ENCODE measurements around the gene PLXNA1.

The PLXNA1 gene

DNA sequence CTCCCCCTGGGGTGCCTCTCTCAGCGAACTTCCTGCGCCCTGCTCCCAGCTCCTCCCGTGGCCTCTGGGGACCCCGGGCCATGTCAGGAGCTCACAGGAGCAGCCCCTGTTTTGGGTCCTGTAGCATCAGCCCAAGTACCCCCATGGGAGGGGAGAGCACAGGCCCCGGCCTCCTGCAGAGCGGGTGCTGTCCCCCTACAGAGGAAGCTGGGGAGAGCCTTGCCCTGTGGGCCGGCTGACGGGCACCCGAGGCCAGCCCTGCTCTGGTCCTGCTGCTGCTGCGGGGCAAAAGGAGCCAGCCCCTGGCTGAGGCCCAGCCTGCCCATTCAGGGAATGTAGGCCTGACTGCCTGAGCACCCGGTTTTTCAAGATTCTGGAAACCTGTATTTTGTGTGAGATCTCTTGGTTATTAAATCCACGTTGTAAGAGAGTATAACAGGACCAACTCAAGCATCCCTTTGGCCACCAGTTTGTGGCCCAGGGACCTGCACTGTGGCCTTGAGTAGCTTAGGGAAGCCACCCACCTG lies 12.4 kb downstream of the PLXNA1 start:
- Mint-ChIP-seq H3K27me3 (no peaks in the 10 kb centered on the region), H3K27ac (no peak overlapping the region), H3K9me3 (no peaks in the 10 kb centered on the region), H3K4me3 (no peak overlapping the region), H3K36me3 (ENCODE audit: low read depth) (peaks cover 16% of the 10 kb centered on the region), H3K4me1 (ENCODE audit: low read depth) (no peaks in the 10 kb centered on the region)
- no peak for DNase-seq

DNA sequence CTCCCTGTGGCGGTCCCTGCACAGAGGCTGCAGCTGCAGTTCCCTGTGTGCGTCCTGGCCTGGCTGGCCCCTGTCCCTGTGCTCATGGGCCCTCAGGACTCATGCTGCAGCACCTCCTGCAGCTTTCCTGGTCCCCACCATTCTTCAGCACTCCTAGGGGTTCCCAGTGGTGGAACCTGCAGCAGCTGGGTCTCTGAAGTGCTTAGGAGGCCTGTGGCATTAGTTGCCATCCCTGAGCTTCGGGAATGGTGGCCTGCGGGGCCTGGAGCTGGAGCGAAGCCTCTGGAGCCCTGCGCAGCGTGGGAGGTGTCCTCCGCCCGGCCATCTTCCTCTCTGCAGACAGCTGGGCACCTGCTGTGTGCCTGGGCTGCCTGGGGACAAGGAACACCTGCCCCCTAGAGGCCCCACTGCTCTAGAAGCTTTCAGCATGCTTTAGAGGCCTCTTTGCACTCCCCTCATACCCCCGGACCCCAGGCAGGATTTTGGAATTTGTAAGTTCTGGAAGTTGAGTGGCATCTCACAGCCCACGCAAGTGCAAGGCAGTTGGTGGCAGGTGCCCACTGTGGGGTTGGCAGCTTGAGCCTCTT lies 13.1 kb downstream of the PLXNA1 start:
- H3K9me3 Mint-ChIP-seq, result no peaks in the 10 kb centered on the region
- H3K36me3 Mint-ChIP-seq (ENCODE audit: low read depth), result peaks cover 11% of the 10 kb centered on the region
- H3K4me3 Mint-ChIP-seq, result no peak overlapping the region
- no peaks in the 10 kb centered on the region for H3K27me3 Mint-ChIP-seq
- no peaks in the 10 kb centered on the region for H3K4me1 Mint-ChIP-seq (ENCODE audit: low read depth)
- no peak overlapping the region for H3K27ac Mint-ChIP-seq
- DNase-seq, result no peak

DNA sequence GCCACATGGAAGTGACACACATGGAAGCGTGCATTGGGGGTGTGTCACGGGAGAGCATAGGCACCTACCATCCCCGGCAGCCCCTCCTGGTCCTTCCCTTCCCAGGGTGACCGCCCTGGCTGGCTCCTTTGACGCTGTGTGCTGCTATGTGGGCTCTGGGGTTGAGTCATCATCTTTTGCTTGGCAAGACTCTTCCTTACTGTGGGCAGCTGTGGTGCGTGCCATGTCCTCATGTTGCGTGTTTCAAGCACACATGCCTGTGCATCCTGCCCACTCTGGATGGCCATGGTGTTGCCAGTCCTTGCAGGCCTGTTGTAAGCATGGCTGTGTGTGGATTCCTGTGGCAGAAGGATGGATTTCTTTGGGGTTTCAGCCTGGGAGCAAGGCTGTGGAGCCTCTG lies 14.0 kb downstream of the PLXNA1 start:
- no peak overlapping the region for H3K27ac Mint-ChIP-seq
- no peaks in the 10 kb centered on the region for H3K27me3 Mint-ChIP-seq
- DNase-seq, result no peak
- peaks cover 9% of the 10 kb centered on the region for H3K36me3 Mint-ChIP-seq (ENCODE audit: low read depth)
- no peaks in the 10 kb centered on the region for H3K9me3 Mint-ChIP-seq
- no peaks in the 10 kb centered on the region for H3K4me1 Mint-ChIP-seq (ENCODE audit: low read depth)
- no peak overlapping the region for H3K4me3 Mint-ChIP-seq

DNA sequence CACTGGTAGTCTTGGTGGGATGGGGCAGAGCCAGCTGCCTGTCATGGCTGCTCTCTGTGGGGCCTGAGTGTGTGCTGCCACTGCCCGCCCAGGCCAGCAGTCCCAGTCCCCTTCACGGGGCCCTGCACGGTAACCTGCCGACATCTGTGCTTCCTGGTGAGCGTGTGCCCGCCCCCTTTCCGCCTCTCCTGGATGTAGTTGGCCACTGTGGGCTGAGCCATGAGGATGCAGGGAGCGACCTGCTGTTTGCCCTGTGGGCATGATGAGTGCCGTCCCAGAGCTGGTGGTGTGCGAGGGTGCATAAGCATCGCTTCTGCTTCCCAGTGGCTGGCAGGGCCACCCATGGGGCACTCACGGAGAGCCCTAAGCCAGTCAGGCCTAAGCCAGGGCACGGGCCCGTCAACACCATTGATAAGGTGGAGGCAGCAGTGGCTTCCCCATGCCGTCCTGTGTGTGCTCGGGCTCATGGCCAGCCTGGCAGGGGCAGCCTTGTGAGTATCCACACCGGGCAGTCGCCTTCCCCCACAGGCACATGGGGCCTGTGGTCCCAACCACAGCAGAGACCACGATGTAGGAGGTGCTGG lies 14.6 kb downstream of the PLXNA1 start:
- H3K27ac Mint-ChIP-seq, result no peak overlapping the region
- no peak for DNase-seq

DNA sequence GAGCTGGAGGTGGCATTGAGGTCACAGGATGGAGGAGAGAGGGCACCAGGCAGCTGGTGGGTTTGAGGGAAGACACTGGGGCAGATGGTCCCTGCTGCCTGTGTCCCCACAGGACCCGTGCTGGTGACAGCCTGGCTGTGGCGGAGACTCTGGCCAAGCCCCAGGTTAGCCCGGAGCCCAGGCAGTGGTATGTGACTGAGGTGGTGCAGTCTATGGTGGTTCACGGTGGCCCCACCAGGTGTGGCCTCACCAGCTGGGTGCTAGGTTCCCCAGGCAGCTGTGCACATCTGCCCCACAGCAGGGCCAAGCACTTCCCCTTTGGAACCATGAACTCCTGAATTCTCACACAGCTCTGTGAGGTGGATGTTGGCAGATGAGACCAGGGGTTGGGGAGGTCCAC lies 15.4 kb downstream of the PLXNA1 start:
- H3K27ac Mint-ChIP-seq, result no peak overlapping the region

More for the DNA sequence above, 14.6 kb downstream of the PLXNA1 start:
- Mint-ChIP-seq H3K4me1 (ENCODE audit: low read depth) (no peaks in the 10 kb centered on the region), H3K4me3 (no peak overlapping the region), H3K9me3 (no peaks in the 10 kb centered on the region), H3K36me3 (ENCODE audit: low read depth) (peaks cover 7% of the 10 kb centered on the region), H3K27me3 (no peaks in the 10 kb centered on the region)

DNA sequence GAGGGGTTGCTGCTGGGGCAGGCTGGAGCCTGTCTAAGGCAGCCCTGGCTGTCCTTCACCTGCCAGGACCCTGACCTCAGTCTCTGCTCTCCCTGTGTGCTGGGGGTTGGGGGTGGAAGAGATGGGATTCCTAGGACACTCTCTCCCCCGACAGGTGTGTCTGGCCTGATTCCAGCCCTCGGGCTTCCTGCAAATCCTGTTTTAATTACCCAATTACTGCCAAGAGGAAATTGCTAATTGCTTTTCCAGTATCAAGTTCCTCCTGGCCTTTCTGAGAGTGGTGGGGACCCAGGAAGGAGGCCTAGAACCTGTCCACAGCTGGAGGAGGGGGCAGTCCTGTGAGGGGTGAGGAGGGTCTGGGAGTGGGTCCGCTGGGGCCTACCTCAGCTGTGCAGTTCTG lies 15.8 kb downstream of the PLXNA1 start:
- H3K27me3 Mint-ChIP-seq, result no peaks in the 10 kb centered on the region
- H3K4me1 Mint-ChIP-seq (ENCODE audit: low read depth), result no peaks in the 10 kb centered on the region
- peaks cover 6% of the 10 kb centered on the region for H3K36me3 Mint-ChIP-seq (ENCODE audit: low read depth)
- no peak overlapping the region for H3K4me3 Mint-ChIP-seq
- H3K27ac Mint-ChIP-seq, result no peak overlapping the region
- DNase-seq, result no peak
- H3K9me3 Mint-ChIP-seq, result no peaks in the 10 kb centered on the region

More for the DNA sequence above, 15.4 kb downstream of the PLXNA1 start:
- Mint-ChIP-seq H3K4me3 (no peak overlapping the region), H3K36me3 (ENCODE audit: low read depth) (peaks cover 7% of the 10 kb centered on the region), H3K9me3 (no peaks in the 10 kb centered on the region), H3K4me1 (ENCODE audit: low read depth) (no peaks in the 10 kb centered on the region), H3K27me3 (no peaks in the 10 kb centered on the region)
- no peak for DNase-seq

DNA sequence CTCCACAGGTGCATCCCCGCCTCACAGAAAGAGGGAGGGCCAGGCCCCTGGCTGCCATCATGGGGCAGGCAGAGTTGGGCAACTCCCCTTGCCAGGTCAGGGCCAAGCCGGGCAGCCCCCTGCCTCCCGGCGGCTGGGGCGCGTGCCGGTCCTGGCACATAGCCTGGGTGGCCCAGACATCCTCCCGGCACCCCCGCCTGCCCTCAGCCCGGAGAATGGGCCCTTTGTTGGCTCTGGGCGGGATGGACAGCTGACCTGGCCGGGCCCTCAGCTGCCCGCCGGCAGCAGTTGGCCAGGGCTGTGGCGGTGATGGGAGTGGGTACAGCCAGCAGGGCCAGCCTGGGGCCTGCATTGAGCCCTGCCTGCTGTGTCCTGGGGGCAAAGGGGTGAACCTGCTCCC lies 16.5 kb downstream of the PLXNA1 start:
- H3K4me3 Mint-ChIP-seq, result no peak overlapping the region
- DNase-seq, result no peak
- no peak overlapping the region for H3K27ac Mint-ChIP-seq
- no peaks in the 10 kb centered on the region for H3K4me1 Mint-ChIP-seq (ENCODE audit: low read depth)
- H3K9me3 Mint-ChIP-seq, result no peaks in the 10 kb centered on the region
- H3K27me3 Mint-ChIP-seq, result no peaks in the 10 kb centered on the region
- peaks cover 6% of the 10 kb centered on the region for H3K36me3 Mint-ChIP-seq (ENCODE audit: low read depth)

DNA sequence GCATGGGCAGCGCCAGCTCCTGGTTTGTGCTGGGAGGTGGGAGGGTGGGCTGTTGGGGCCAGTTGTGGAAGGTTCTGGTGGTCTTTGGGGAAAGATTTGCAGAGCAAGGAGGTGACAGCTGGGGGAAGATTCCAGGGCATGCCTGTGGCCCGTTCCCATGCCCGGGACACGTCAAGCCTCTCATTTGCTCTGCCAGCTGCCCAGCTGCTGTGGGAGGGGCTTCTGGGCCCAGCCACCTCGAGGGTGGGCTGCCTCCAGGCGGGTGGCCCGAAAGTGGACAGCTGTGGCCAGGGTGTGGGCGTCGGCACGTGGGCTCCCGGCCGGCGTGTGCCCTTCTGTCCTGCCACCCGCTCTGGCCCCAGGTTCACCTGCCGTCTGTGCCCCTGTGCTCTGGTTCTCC lies 17.2 kb downstream of the PLXNA1 start:
- no peaks in the 10 kb centered on the region for H3K4me1 Mint-ChIP-seq (ENCODE audit: low read depth)
- no peak overlapping the region for H3K27ac Mint-ChIP-seq
- H3K27me3 Mint-ChIP-seq, result no peaks in the 10 kb centered on the region
- no peaks in the 10 kb centered on the region for H3K9me3 Mint-ChIP-seq
- DNase-seq, result no peak
- peaks cover 6% of the 10 kb centered on the region for H3K36me3 Mint-ChIP-seq (ENCODE audit: low read depth)
- no peak overlapping the region for H3K4me3 Mint-ChIP-seq

DNA sequence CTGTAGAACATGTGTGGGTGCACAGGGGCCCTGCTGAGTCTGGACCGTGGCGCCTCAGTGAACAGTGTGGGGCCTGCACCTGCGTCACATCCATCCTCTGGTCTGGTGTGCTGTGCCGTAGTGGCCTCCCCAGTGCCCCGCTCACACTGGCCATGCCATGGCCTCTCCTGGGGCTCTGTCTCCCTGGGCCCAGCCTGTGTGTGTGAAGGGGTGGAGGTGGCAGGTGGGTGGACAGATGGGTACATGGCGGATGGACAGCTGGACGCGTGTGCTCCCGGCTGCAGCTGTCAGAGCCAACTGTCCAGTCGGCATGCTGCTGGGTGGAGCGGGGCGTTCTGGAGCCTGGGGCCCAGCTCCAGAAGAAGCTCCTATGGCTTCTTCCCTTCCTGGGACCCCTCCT lies 17.8 kb downstream of the PLXNA1 start:
- DNase-seq, result no peak
- no peak overlapping the region for H3K27ac Mint-ChIP-seq
- no peaks in the 10 kb centered on the region for H3K27me3 Mint-ChIP-seq
- H3K4me3 Mint-ChIP-seq, result no peak overlapping the region
- no peaks in the 10 kb centered on the region for H3K4me1 Mint-ChIP-seq (ENCODE audit: low read depth)
- no peaks in the 10 kb centered on the region for H3K9me3 Mint-ChIP-seq
- peaks cover 6% of the 10 kb centered on the region for H3K36me3 Mint-ChIP-seq (ENCODE audit: low read depth)

DNA sequence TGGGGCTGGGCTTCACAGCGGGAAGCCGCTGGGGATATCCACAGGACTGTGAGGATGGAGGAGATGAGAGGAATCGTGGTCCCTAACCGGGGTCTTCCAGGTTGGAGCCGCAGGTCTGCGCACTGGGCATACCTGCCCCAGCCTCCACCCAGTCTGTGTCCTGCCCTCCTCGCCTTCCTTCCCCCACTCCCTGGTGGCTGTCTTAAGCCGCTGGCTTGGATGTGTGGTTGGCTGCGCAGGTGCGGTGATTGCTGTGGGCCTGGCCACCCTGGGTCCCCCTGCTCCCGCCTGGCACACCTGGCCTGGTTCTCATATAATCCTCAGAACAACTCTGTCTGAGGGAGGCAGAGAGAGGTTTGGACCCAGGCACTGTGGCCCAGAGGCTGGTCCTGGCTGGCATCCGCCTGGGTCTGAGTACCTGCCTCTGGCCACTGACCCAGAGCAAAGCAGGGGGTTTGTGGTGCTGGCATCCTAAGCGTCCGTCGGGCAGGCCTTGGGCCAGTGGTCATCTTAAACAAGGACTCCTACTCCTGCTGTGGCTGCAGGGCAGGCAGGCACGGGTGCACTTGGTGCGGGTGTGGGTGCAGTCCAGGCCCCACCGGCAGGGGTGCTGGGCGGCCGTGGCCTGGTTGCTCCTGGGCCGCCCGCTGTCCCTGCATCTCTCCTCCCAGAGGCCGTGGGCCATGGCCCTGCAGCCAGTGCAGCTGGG lies 18.7 kb downstream of the PLXNA1 start:
- Mint-ChIP-seq H3K27ac (no peak overlapping the region), H3K27me3 (no peaks in the 10 kb centered on the region), H3K9me3 (no peaks in the 10 kb centered on the region), H3K36me3 (ENCODE audit: low read depth) (peaks cover 6% of the 10 kb centered on the region), H3K4me3 (no peak overlapping the region), H3K4me1 (ENCODE audit: low read depth) (no peaks in the 10 kb centered on the region)
- DNase-seq, result no peak

DNA sequence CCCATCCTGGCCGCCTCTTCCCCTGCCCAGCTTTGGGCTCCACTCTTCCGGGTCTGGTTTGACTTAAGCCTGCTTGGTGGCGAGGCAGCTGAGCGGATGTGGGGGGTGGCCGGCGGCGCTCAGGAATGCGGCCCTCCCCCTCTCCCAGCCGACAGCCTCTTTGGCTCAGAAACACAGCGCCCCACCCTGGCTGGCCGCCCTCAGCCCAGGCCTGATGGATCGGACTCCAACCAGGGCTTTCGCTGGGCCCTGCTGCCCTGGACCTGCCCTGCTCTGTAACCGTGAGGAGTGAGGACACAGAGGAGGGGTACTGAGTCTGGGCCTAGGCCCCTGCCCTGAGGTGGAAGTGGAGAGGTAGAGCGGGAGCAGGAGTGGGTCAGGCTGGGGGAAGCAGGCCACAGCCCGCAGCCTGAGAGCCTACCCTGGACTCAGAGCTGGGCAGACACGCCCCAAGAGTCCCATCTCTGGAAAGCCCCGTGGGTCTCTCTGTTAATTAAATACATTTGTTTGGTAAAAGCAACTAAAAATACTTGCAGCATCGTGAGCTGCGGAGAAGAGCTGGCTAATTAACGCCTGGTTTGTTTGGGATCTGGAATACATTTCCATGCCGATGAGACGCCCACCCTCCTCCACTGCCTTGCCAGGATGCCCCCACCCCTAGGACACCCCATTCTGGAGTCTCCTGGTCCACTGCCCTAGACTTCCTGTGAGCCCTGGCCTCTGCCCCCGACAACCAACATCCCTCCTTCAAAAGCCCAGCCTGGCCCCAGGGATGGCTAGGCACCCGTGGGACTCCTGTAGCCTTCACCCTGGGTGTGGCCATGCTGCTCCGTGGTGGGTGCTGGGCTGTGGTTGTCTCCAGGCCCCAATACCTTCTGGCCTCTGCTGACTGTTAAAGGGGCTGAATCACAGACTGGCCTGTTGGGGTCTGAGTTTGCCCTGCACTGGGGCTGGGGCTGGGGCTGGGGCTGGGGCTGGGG lies 19.6 kb downstream of the PLXNA1 start:
- H3K27me3 Mint-ChIP-seq, result no peaks in the 10 kb centered on the region
- DNase-seq, result no peak
- peaks cover 12% of the 10 kb centered on the region for H3K36me3 Mint-ChIP-seq (ENCODE audit: low read depth)
- H3K4me3 Mint-ChIP-seq, result no peak overlapping the region
- no peak overlapping the region for H3K27ac Mint-ChIP-seq
- no peaks in the 10 kb centered on the region for H3K4me1 Mint-ChIP-seq (ENCODE audit: low read depth)
- no peaks in the 10 kb centered on the region for H3K9me3 Mint-ChIP-seq

DNA sequence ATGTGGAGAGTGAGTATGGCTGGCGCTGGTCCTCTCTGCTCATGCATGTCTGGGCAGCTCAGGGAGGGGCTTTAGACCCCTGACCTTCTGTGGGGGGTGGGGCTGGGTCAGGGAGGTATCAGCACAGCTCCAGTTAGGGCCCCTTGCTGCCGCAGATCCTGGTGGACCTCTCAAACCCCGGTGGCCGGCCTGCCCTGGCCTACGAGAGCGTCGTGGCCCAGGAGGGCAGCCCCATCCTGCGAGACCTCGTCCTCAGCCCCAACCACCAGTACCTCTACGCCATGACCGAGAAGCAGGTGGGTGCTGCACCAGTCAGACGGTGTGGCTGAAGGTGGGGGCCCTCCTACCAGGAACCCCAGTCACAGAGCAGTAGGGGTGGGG lies 20.2 kb downstream of the PLXNA1 start:
- Mint-ChIP-seq H3K27me3 (no peaks in the 10 kb centered on the region), H3K4me3 (no peak overlapping the region), H3K9me3 (no peaks in the 10 kb centered on the region), H3K27ac (no peak overlapping the region), H3K4me1 (ENCODE audit: low read depth) (no peaks in the 10 kb centered on the region), H3K36me3 (ENCODE audit: low read depth) (peaks cover 13% of the 10 kb centered on the region)
- DNase-seq, result no peak

DNA sequence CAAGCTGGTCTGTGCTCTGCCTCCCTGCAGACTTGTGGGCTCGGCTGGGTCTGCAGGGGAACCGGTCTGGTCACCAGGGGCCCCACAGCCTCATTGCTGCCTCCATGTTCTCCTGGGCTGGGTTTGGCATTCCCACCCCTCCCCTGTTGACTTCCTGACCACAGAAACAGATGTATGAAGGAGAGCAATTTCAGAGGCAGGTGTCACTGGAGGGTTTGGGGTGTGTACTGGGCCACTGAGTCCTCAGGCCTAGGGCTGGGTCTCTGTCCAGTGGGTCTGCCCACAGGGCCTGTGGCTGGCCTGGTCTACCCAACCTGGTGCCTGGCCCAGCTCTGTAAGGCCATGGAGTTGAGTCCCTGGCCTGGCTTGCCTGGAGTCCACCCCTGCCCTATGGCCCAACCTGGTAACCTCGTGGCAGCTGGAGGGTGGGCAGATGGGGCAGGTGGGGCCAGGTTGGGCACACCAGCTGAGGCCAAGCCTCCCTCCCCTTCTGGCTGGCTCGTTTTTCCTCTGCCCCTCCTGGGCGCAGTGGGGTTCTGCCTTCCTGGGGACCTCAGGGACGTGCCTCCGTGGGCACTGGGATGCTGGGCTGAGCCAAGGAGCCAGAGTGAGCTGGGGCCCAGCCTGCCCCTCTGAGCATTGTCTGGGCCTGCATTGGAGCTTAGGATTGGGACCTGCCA lies 20.8 kb downstream of the PLXNA1 start:
- H3K4me3 Mint-ChIP-seq, result no peak overlapping the region
- H3K36me3 Mint-ChIP-seq (ENCODE audit: low read depth), result peaks cover 13% of the 10 kb centered on the region
- H3K27ac Mint-ChIP-seq, result no peak overlapping the region
- DNase-seq, result no peak
- no peaks in the 10 kb centered on the region for H3K4me1 Mint-ChIP-seq (ENCODE audit: low read depth)
- no peaks in the 10 kb centered on the region for H3K9me3 Mint-ChIP-seq
- no peaks in the 10 kb centered on the region for H3K27me3 Mint-ChIP-seq

Data from activated T-cell treated with anti-CD3 and anti-CD28 coated beads, Interleukin-2, amount 50 U/mL, for 24 hours (primary cell).